Gastrocnemius medialis (tissue), 4 donors: Measurements from ENCODE around the gene RAB17.

ENCODE experiments used
- POLR2A ChIP-seq, 2 donors: fragments of 450-650 bp; IDR thresholded peaks; one replicate each; pipeline ENCODE4 v1.6.1; 2017; ENCODE audit warnings: antibody characterized with exemption in 2 of 2, mild to moderate bottlenecking in 2 of 2, moderate library complexity in 2 of 2
- TF ChIP-seq, protein P1 (sequence below), 5 experiments: fragments of 450-650 bp in 3 of 5; fragments of 200-600 bp in 2 of 5; sonication (generic) in 2 of 5; IDR thresholded peaks in 4 of 5; conservative IDR thresholded peaks in 1 of 5; 1 replicate in 4 of 5; 2 replicates in 1 of 5; pipeline ENCODE4 v1.5.1; 2016 to 2019; ENCODE audit warnings: antibody characterized with exemption in 5 of 5, mild to moderate bottlenecking in 3 of 5, moderate library complexity in 3 of 5

DNA sequence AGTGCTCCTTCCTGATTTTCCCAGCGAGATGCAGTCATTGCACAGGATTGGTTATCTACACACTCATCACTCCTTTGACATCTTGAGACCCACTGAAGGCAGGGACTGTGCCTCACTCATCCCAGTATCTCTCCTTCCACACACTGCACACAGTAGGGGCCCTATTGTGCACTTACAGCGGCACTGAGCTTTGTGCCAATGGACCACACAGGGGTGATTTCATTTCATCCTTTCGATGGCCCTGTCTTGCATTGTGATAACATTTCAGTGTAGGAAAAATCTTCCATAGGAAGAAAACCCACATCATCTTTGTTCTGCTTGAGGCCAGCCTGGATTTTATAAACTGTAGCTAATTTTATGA, 25.8 kb upstream of the RAB17 start:
- no peak for TF ChIP-seq POLR2A (IDR thresholded peaks at IDR 0.05)
- TF ChIP-seq, protein P1, sequence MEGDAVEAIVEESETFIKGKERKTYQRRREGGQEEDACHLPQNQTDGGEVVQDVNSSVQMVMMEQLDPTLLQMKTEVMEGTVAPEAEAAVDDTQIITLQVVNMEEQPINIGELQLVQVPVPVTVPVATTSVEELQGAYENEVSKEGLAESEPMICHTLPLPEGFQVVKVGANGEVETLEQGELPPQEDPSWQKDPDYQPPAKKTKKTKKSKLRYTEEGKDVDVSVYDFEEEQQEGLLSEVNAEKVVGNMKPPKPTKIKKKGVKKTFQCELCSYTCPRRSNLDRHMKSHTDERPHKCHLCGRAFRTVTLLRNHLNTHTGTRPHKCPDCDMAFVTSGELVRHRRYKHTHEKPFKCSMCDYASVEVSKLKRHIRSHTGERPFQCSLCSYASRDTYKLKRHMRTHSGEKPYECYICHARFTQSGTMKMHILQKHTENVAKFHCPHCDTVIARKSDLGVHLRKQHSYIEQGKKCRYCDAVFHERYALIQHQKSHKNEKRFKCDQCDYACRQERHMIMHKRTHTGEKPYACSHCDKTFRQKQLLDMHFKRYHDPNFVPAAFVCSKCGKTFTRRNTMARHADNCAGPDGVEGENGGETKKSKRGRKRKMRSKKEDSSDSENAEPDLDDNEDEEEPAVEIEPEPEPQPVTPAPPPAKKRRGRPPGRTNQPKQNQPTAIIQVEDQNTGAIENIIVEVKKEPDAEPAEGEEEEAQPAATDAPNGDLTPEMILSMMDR (IDR thresholded peaks at IDR 0.05 in 4 of 5, conservative IDR thresholded peaks at IDR 0.05 in 1 of 5): no peak
